ENCODE measurements around the gene NRCAM.
"Not testable (repeated sequence)": the region's sequence is repeated elsewhere in the genome, so short reads cannot be mapped to it uniquely, and the experiment has no call there.

Gene NRCAM

GRCh38 chr7:108393097-108393496, 63.1 kb downstream of the NRCAM start:
- DNase-seq = not testable (repeated sequence)

- DNase-seq = not testable (repeated sequence)
These were observed 68.5 kb downstream of the NRCAM start for GRCh38 chr7:108387686-108388085.

- peak; percentile 74 for DNase-seq
These were observed 70.3 kb downstream of the NRCAM start for GRCh38 chr7:108385834-108386422.

GRCh38 chr7:108384716-108385483, 71.3 kb downstream of the NRCAM start:
- no peak for DNase-seq

- DNase-seq = no peak
These were observed 73.3 kb downstream of the NRCAM start for GRCh38 chr7:108382932-108383331.

GRCh38 chr7:108380517-108380916, 75.7 kb downstream of the NRCAM start:
- no peak for DNase-seq

- no peak for DNase-seq
These were observed 80.0 kb downstream of the NRCAM start for GRCh38 chr7:108376206-108376605.

- DNase-seq = no peak
These were observed 80.6 kb downstream of the NRCAM start for GRCh38 chr7:108375668-108376067.

- DNase-seq = no peak
These were observed 81.3 kb downstream of the NRCAM start for GRCh38 chr7:108374899-108375298.

- no peak for DNase-seq
These were observed 83.6 kb downstream of the NRCAM start for GRCh38 chr7:108372618-108373017.

GRCh38 chr7:108370616-108371015, 85.6 kb downstream of the NRCAM start:
- no peak for DNase-seq

- no peak for DNase-seq
These were observed 87.8 kb downstream of the NRCAM start for GRCh38 chr7:108368466-108368865.

- DNase-seq = no peak
These were observed 88.3 kb downstream of the NRCAM start for GRCh38 chr7:108367946-108368345.

GRCh38 chr7:108367314-108367713, 88.9 kb downstream of the NRCAM start:
- no peak for DNase-seq

GRCh38 chr7:108363659-108364058, 92.6 kb downstream of the NRCAM start:
- no peak for DNase-seq

GRCh38 chr7:108360058-108360800, 96.0 kb downstream of the NRCAM start:
- no peak for DNase-seq

GRCh38 chr7:108358553-108358952, 97.7 kb downstream of the NRCAM start:
- peak; percentile 73 for DNase-seq

GRCh38 chr7:108351729-108352131, 104.5 kb downstream of the NRCAM start:
- peak; percentile 18 for DNase-seq

- DNase-seq = no peak
These were observed 107.3 kb downstream of the NRCAM start for GRCh38 chr7:108348913-108349312.

- DNase-seq = no peak
These were observed 108.6 kb downstream of the NRCAM start for GRCh38 chr7:108347616-108348015.

GRCh38 chr7:108345710-108346336, 110.4 kb downstream of the NRCAM start:
- DNase-seq = peak; percentile 64

- DNase-seq = no peak
These were observed 115.3 kb downstream of the NRCAM start for GRCh38 chr7:108340856-108341411.

- DNase-seq = not testable (repeated sequence)
These were observed 115.8 kb downstream of the NRCAM start for GRCh38 chr7:108340406-108340805.

Measured in retina (tissue), 1 donor.